KMS-11 (cell line): ENCODE data around the gene COL23A1.

Experiments
- H2AFZ ChIP-seq: fragments of 200-600 bp; sonication (generic); 2 replicates; pipeline ENCODE4 v1.6.1; 2016; ENCODE audit warnings: antibody characterized with exemption, mixed run types, low read depth
- H3K27ac ChIP-seq: fragments of 200-600 bp; sonication (generic); 2 replicates; pipeline ENCODE4 v1.6.1; 2016; ENCODE audit warnings: mild to moderate bottlenecking, mixed run types
- H3K27me3 ChIP-seq: fragments of 200-600 bp; sonication (generic); 2 replicates; pipeline ENCODE4 v1.6.1; 2017; ENCODE audit warnings: mild to moderate bottlenecking, low read depth, mixed run types, moderate library complexity; ENCODE audit not compliant: insufficient read depth
- H3K36me3 ChIP-seq: fragments of 200-600 bp; sonication (generic); 2 replicates; pipeline ENCODE4 v1.6.1; 2017; ENCODE audit warnings: mild to moderate bottlenecking, mixed run types; ENCODE audit not compliant: insufficient read depth
- H3K4me1 ChIP-seq: fragments of 200-600 bp; sonication (generic); 2 replicates; pipeline ENCODE4 v1.6.1; 2016; ENCODE audit warnings: mild to moderate bottlenecking, low read depth, mixed run types; ENCODE audit not compliant: poor library complexity, severe bottlenecking
- H3K4me2 ChIP-seq: fragments of 200-600 bp; sonication (generic); 2 replicates; pipeline ENCODE4 v1.7.0; 2016; ENCODE audit warnings: mild to moderate bottlenecking, mixed run types
- H3K4me3 ChIP-seq: fragments of 200-600 bp; sonication (generic); IDR thresholded peaks from 2 replicates; pipeline ENCODE4 v1.6.1; 2017; ENCODE audit warnings: low read depth, low read length, mixed read lengths; ENCODE audit not compliant: insufficient read depth
- H3K79me2 ChIP-seq: fragments of 200-600 bp; sonication (generic); 2 replicates; pipeline ENCODE4 v1.6.1; 2016; ENCODE audit warnings: low read depth, mixed run types; ENCODE audit not compliant: insufficient read depth
- H3K9ac ChIP-seq: fragments of 200-600 bp; sonication (generic); 2 replicates; pipeline ENCODE4 v1.6.1; 2016; ENCODE audit warnings: mild to moderate bottlenecking, mixed run types
- H4K20me1 ChIP-seq: fragments of 200-600 bp; sonication (generic); 2 replicates; pipeline ENCODE4 v1.6.1; 2016; ENCODE audit warnings: mild to moderate bottlenecking, mixed run types; ENCODE audit not compliant: insufficient read depth
- TF ChIP-seq, protein P1 (sequence below): fragments of 200-600 bp; sonication (generic); conservative IDR thresholded peaks from 2 replicates; pipeline ENCODE4 v1.6.1; 2017; ENCODE audit warnings: low read depth, mild to moderate bottlenecking, antibody characterized with exemption, low read length, moderate library complexity, mixed read lengths

The COL23A1 gene

DNA sequence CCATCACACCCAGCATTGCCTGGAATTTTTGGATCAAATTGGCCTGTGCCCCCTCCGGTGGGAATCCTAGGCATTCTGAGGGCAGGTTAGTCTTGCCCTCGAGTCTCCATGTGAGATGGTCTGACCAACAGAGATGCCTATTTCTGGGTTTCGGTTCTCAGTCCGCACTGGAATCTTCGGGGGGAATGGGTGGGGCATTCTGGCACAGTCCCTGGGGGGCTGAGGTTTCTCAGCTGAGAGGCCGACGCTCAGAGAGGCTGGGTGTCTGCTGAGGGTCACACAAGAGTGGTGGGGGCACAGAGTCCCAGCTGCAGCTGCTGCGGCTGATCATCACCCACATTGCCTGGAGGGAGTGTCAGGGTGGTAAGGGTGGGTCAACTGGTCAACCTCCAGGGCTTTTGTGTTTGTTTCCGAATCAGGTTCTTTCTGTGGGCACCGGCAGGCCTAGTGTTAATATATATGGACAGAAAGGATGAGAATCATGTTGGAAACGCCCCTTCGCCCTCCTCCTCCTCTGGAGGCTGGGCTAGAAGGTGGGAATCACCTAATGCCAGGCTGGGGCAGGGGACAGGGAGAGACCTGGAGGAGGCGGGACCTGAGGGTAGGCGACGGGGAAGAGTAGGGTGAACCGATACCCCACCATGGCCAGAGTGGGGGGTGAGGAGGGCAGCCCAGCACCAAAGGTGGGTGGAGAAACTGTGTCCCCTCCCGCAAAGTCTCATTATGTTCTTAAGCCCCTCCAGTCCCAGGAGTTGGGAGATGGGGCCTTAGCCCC lies 208.1 kb downstream of the COL23A1 start:
- Histone ChIP-seq H3K9ac (no peak overlapping the region), H3K36me3 (no peaks in the 10 kb centered on the region), H3K4me1 (no peaks in the 10 kb centered on the region), H3K79me2 (no peaks in the 10 kb centered on the region), H3K27ac (no peak overlapping the region), H4K20me1 (no peaks in the 10 kb centered on the region), H3K27me3 (no peaks in the 10 kb centered on the region; the same call in 1 of the 2 replicates), H2AFZ (no peak overlapping the region), H3K4me2 (no peak overlapping the region), H3K4me3 (no peak overlapping the region)
- TF ChIP-seq, protein P1, sequence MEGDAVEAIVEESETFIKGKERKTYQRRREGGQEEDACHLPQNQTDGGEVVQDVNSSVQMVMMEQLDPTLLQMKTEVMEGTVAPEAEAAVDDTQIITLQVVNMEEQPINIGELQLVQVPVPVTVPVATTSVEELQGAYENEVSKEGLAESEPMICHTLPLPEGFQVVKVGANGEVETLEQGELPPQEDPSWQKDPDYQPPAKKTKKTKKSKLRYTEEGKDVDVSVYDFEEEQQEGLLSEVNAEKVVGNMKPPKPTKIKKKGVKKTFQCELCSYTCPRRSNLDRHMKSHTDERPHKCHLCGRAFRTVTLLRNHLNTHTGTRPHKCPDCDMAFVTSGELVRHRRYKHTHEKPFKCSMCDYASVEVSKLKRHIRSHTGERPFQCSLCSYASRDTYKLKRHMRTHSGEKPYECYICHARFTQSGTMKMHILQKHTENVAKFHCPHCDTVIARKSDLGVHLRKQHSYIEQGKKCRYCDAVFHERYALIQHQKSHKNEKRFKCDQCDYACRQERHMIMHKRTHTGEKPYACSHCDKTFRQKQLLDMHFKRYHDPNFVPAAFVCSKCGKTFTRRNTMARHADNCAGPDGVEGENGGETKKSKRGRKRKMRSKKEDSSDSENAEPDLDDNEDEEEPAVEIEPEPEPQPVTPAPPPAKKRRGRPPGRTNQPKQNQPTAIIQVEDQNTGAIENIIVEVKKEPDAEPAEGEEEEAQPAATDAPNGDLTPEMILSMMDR, result no peak

DNA sequence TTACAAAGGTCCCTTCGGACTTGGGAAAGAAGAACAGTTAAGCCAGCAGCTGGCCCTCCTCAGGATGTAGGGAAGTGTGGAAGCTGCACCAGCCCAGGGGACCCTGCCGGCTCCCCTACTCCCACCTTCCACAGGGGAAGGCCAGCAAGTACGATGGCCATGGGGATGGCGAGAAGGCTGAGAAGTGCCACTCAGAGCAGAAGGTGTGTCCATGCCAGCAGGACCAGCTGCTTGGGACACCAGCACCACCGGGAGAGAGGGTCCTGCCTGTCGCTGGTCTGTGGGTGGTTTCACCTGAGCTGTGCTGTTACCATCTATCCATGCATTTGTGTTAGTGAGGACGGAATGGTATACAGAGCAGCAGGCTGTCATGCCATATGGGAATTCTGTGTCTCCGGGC lies 209.0 kb downstream of the COL23A1 start:
- no peaks in the 10 kb centered on the region for H3K36me3 ChIP-seq
- H2AFZ ChIP-seq, result no peak overlapping the region
- H3K9ac ChIP-seq, result no peak overlapping the region
- no peaks in the 10 kb centered on the region for H4K20me1 ChIP-seq
- no peaks in the 10 kb centered on the region; the same call in 1 of the 2 replicates for H3K27me3 ChIP-seq
- no peak overlapping the region for H3K4me2 ChIP-seq
- H3K4me1 ChIP-seq, result no peaks in the 10 kb centered on the region
- no peaks in the 10 kb centered on the region for H3K79me2 ChIP-seq
- no peak overlapping the region for H3K4me3 ChIP-seq
- TF ChIP-seq, protein P1, result no peak
- no peak overlapping the region for H3K27ac ChIP-seq

DNA sequence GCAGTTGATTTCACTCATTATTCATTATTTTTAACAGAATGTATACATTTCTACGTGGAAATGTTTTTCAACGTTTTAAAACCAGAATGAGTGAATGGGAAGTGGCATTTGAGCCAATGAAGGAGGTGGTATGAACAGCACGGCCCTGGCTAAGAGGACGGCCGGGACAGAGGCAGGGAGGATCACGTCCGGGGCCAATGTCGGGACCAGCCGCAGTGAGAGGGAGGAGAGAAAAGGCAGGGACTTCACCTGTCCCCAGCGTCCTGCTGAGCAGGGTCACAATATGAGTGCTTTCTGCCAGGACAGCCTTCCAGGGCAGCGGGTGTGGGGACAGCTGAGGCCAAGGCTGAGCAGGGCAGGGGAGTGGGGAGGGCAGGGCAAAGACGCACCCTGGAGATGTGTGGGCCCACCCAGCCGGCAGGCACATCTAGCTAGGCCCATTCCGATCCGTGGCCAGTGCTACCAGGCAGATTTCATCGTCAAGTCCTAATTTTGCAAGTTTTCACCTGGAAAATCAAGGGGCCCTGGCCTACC lies 209.6 kb downstream of the COL23A1 start:
- Histone ChIP-seq H3K4me2 (no peak overlapping the region), H3K79me2 (no peaks in the 10 kb centered on the region), H4K20me1 (no peaks in the 10 kb centered on the region), H3K4me3 (no peak overlapping the region), H3K27ac (no peak overlapping the region), H3K9ac (no peak overlapping the region), H3K36me3 (no peaks in the 10 kb centered on the region), H3K27me3 (no peaks in the 10 kb centered on the region; the same call in 1 of the 2 replicates), H2AFZ (no peak overlapping the region), H3K4me1 (no peaks in the 10 kb centered on the region)
- TF ChIP-seq, protein P1, result no peak

DNA sequence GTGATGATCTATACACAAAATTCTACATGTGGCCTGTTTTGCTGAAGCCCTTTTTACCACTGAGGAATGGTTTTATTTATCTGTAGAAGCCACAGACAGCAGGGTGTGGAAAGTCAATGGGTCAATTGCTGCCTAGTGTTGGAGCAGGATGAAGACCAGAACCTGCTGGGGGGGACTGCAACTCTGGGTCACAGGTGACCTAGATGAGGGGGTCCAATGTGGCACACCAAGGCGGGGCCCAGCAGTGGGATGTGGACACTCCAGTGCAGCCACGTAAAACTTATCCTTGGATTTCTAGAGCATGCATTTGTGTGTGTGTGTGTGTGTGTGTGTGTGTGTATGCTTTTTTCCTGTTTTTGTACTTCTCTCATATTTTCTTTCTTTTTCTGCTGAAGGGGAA lies 210.1 kb downstream of the COL23A1 start:
- Histone ChIP-seq H3K9ac (no peak overlapping the region), H4K20me1 (no peaks in the 10 kb centered on the region), H3K4me3 (no peak overlapping the region), H3K36me3 (no peaks in the 10 kb centered on the region), H3K27ac (no peak overlapping the region), H3K27me3 (no peaks in the 10 kb centered on the region; the same call in 1 of the 2 replicates), H3K4me1 (no peaks in the 10 kb centered on the region), H3K4me2 (no peak overlapping the region), H3K79me2 (no peaks in the 10 kb centered on the region), H2AFZ (no peak overlapping the region)
- TF ChIP-seq, protein P1, result no peak
